Caco-2 (cell line): ENCODE results near the gene TUB. TPM values are rescaled to one million over a fixed set of nuclear protein-coding genes. Genes with fewer than 3 reads are reported as not detected.

Experiments
- BruUV-seq: library from RNA; stranded (reverse); fragments of 400-500 nt; replicated peaks from 2 replicates; lab custom pipeline; 2021; lab: Mats Ljungman, UMichigan
- CTCF ChIA-PET: fragments of 300-600 bp; sonication (Branson Sonifier 250); formaldehyde crosslinking; loops from one replicate; lab custom pipeline; 2022; ENCODE audit warnings: antibody characterized with exemption; lab: Charles Lee
- POLR2A ChIA-PET: fragments of 300-600 bp; sonication (Branson Sonifier 250); formaldehyde crosslinking; loops from one replicate; lab custom pipeline; 2022; ENCODE audit warnings: antibody characterized with exemption; lab: Charles Lee
- DNase-seq, 2 experiments: peaks; one replicate each; pipeline versions ENCODE4 v3.0.0 to v3.0.0-alpha.2; 2020 to 2022
- H3K27me3 ChIP-seq: replicated peaks from 2 replicates; pipeline ENCODE4 v1.6.0; 2011; ENCODE audit warnings: low read length; ENCODE audit not compliant: control insufficient read depth, insufficient read depth
- H3K36me3 ChIP-seq: 2 replicates; pipeline ENCODE4 v1.5.1; 2011; ENCODE audit warnings: low read length; ENCODE audit not compliant: control insufficient read depth, insufficient read depth
- H3K4me1 ChIP-seq: fragments of 250-450 bp; sonication (Bioruptor Pico); 2 replicates; pipeline ENCODE4 v1.5.1; 2020; ENCODE audit warnings: mild to moderate bottlenecking
- H3K4me3 ChIP-seq: 2 replicates; pipeline ENCODE4 v1.5.1; 2011; ENCODE audit warnings: low read depth, mild to moderate bottlenecking, control low read depth, low read length
- H3K9me3 ChIP-seq: fragments of 250-450 bp; sonication (Bioruptor Pico); 2 replicates; pipeline ENCODE4 v1.5.1; 2020; ENCODE audit warnings: mild to moderate bottlenecking, moderate library complexity
- H3K27ac Mint-ChIP-seq: one replicate; pipeline ENCODE4 v1.8.0; 2022; ENCODE audit warnings: mixed read lengths; ENCODE audit not compliant: unreplicated experiment
- H3K27me3 Mint-ChIP-seq: one replicate; pipeline ENCODE4 v1.8.0; 2022; ENCODE audit warnings: mixed read lengths; ENCODE audit not compliant: insufficient read depth, unreplicated experiment
- H3K36me3 Mint-ChIP-seq: one replicate; pipeline ENCODE4 v1.8.0; 2022; ENCODE audit warnings: mild to moderate bottlenecking, mixed read lengths; ENCODE audit not compliant: insufficient read depth, unreplicated experiment
- H3K4me1 Mint-ChIP-seq: one replicate; pipeline ENCODE4 v1.8.0; 2022; ENCODE audit warnings: low read depth, mixed read lengths; ENCODE audit not compliant: unreplicated experiment
- H3K4me3 Mint-ChIP-seq: one replicate; pipeline ENCODE4 v1.8.0; 2022; ENCODE audit warnings: mild to moderate bottlenecking, moderate library complexity, mixed read lengths; ENCODE audit not compliant: unreplicated experiment
- H3K9me3 Mint-ChIP-seq: one replicate; pipeline ENCODE4 v1.8.0; 2022; ENCODE audit warnings: mixed read lengths; ENCODE audit not compliant: unreplicated experiment
- intact Hi-C: fragments of 100-400 bp; cut with micrococcal nuclease; formaldehyde crosslinking; loops from one replicate; pipeline ENCODE4 v1.10.0; 2022; ENCODE audit not compliant: unreplicated experiment
- total RNA-seq: library from RNA; stranded (reverse); gene quantifications from 2 replicates; pipeline ENCODE4 v1.2.3, GENCODE V29; 2022
- TF ChIP-seq, protein P1 (sequence below), 2 experiments: fragments of 200-600 bp in 1 of 2; IDR thresholded peaks; 1 replicate in 1 of 2; 2 replicates in 1 of 2; pipeline versions ENCODE4 v1.5.1 to v1.8.0; 2011 to 2022; ENCODE audit warnings: antibody characterized with exemption in 1 of 2, control low read depth in 1 of 2, inconsistent platforms in 1 of 2, low read depth in 1 of 2, low read length in 1 of 2, mild to moderate bottlenecking in 1 of 2, moderate library complexity in 1 of 2; ENCODE audit not compliant: insufficient read depth in 1 of 2, severe bottlenecking in 1 of 2, unreplicated experiment in 1 of 2

The TUB gene
- total RNA-seq, 1 experiment from 2014 or later, result not detected

DNA sequence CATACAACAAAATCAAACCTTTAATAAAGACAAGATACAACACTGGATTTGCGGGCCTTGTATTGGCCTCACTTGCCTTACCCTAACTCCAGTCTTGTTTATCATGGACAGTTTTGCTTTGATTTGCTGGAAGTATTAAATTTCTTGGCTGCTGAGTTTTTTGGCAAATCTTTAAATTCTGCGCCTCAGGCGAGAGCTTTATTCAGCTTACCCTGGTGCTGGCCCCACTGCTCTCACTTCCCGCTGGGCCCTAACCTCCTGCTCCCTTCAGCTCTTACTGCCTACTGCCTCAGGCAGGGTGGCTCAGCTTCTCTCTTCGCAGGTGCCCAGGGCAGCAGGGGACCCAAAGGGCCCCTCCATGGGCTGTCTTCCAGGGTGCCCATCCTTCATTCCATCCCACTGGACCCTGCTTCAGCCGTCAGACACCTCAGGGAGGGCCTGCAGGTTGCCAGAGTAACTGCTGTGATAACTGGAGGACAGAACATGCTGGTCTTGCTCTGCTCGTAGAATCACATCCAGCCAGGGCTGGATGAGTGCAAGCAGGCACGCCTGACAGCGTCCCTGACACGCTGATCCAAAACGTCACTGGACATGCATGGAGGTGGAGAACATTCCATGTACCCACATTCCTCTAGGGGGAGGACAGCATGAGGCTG is 45.7 kb upstream of the TUB start:
- DNase-seq, result no peak
- Mint-ChIP-seq H3K4me3 (no peak overlapping the region), H3K36me3 (no peaks in the 10 kb centered on the region), H3K27ac (no peak overlapping the region), H3K9me3 (no peaks in the 10 kb centered on the region), H3K27me3 (peaks cover 18% of the 10 kb centered on the region), H3K4me1 (no peaks in the 10 kb centered on the region)
- no TSS peak for BruUV-seq
- CTCF ChIA-PET, result interaction anchor here (3.6 to 4.0 kb wide), 2 partner anchors 29 to 63 kb away, joined by 29 to 103 read pairs; no protein-coding TSS in a partner anchor
- Histone ChIP-seq H3K9me3 (no peaks in the 10 kb centered on the region), H3K27me3 (no peaks in the 10 kb centered on the region), H3K4me1 (no peaks in the 10 kb centered on the region), H3K36me3 (no peaks in the 10 kb centered on the region), H3K4me3 (no peak overlapping the region)
- TF ChIP-seq, protein P1, sequence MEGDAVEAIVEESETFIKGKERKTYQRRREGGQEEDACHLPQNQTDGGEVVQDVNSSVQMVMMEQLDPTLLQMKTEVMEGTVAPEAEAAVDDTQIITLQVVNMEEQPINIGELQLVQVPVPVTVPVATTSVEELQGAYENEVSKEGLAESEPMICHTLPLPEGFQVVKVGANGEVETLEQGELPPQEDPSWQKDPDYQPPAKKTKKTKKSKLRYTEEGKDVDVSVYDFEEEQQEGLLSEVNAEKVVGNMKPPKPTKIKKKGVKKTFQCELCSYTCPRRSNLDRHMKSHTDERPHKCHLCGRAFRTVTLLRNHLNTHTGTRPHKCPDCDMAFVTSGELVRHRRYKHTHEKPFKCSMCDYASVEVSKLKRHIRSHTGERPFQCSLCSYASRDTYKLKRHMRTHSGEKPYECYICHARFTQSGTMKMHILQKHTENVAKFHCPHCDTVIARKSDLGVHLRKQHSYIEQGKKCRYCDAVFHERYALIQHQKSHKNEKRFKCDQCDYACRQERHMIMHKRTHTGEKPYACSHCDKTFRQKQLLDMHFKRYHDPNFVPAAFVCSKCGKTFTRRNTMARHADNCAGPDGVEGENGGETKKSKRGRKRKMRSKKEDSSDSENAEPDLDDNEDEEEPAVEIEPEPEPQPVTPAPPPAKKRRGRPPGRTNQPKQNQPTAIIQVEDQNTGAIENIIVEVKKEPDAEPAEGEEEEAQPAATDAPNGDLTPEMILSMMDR (IDR thresholded peaks at IDR 0.05; ENCODE audit: insufficient read depth in 1 of 2, low read depth in 1 of 2, low read length in 1 of 2, severe bottlenecking in 1 of 2, unreplicated experiment in 1 of 2), result no peak
- intact Hi-C loops, result no loop called here
- POLR2A ChIA-PET, result no interaction called here

DNA sequence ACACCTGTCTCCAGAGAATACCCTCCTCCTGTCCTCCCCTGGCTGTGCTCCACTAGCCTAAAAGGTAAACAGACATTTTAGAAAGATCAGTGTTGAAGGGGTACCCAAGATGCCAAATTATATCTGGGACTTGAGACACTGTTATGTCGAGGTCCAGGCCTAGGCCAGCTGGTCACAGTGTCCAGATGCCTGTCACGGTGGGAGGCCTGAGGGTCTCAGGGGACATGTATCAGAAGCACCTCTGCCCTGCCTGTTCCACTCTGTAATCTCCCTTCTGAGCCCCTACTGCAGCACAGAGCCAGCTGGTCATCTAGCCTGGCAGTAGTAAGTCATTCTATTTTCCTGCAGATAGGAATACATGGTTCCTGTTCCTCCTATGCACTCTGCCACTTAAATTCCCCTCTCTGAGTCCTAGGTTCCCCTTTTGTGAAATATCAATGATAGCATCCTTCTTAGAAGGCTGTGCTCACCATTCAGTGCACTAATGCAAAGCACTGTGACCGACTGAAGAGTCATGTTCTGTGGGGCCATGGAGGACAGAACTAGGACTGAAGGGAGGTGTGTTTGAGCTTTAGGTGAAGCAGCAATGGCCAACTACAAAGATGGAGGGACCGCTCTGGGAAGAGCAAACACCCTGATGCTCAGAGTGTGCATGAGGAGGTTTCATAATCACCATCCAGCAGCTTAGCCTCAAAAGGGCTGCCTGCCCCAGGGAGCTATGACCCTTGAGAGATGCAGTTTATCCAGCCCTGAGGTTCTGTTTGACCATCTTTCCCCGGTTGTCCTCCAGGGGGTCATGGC is 44.8 kb upstream of the TUB start:
- no peak overlapping the region for H3K27ac Mint-ChIP-seq
- no peaks in the 10 kb centered on the region for H3K4me1 ChIP-seq
- no peaks in the 10 kb centered on the region for H3K4me1 Mint-ChIP-seq
- ChIA-PET CTCF (interaction anchor here (1.8 kb wide), 1 partner anchor 63 kb away, joined by 9 read pairs; no protein-coding TSS in a partner anchor), POLR2A (no interaction called here)
- no peaks in the 10 kb centered on the region for H3K36me3 Mint-ChIP-seq
- intact Hi-C loops, result no loop called here
- TF ChIP-seq, protein P1 (IDR thresholded peaks at IDR 0.05; ENCODE audit: insufficient read depth in 1 of 2, low read depth in 1 of 2, low read length in 1 of 2, severe bottlenecking in 1 of 2, unreplicated experiment in 1 of 2), result no peak
- peaks cover 16% of the 10 kb centered on the region for H3K27me3 Mint-ChIP-seq
- no peak overlapping the region for H3K4me3 Mint-ChIP-seq
- BruUV-seq, result no TSS peak
- H3K9me3 ChIP-seq, result no peaks in the 10 kb centered on the region
- H3K4me3 ChIP-seq, result no peak overlapping the region
- H3K36me3 ChIP-seq, result no peaks in the 10 kb centered on the region
- H3K9me3 Mint-ChIP-seq, result no peaks in the 10 kb centered on the region
- no peaks in the 10 kb centered on the region for H3K27me3 ChIP-seq
- no peak for DNase-seq

DNA sequence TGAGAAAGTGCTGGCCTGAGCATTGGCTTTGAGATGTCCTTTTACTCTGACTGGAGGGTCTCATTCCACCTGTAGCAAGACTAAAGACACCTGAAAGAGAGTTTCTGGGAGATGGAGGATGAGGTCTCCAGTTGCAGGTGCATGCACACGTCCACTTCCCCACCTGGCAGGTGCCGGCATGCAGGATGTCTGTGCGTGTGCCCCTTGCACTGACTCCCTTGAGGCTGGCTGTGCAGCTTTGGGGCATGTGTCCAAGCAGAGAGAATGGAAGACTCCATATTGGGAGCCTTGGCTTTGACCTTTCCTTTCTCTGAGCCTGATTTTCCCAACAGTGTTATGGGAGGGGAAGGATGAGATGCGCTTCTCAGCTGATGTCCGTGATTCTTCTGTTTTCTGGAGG is 44.0 kb upstream of the TUB start:
- POLR2A ChIA-PET, result no interaction called here
- H3K9me3 ChIP-seq, result no peaks in the 10 kb centered on the region
- no peak overlapping the region for H3K4me3 Mint-ChIP-seq
- no peak overlapping the region for H3K27ac Mint-ChIP-seq
- H3K27me3 ChIP-seq, result no peaks in the 10 kb centered on the region
- no peaks in the 10 kb centered on the region for H3K36me3 ChIP-seq
- no peaks in the 10 kb centered on the region for H3K4me1 Mint-ChIP-seq
- no peaks in the 10 kb centered on the region for H3K4me1 ChIP-seq
- no peaks in the 10 kb centered on the region for H3K36me3 Mint-ChIP-seq
- CTCF ChIA-PET, result interaction anchor here (1.8 kb wide), 1 partner anchor 63 kb away, joined by 9 read pairs; no protein-coding TSS in a partner anchor
- peaks cover 20% of the 10 kb centered on the region for H3K27me3 Mint-ChIP-seq
- TF ChIP-seq, protein P1 (IDR thresholded peaks at IDR 0.05; ENCODE audit: insufficient read depth in 1 of 2, low read depth in 1 of 2, low read length in 1 of 2, severe bottlenecking in 1 of 2, unreplicated experiment in 1 of 2), result no peak
- no peak for DNase-seq
- no peak overlapping the region for H3K4me3 ChIP-seq
- intact Hi-C loops, result no loop called here
- no TSS peak for BruUV-seq
- H3K9me3 Mint-ChIP-seq, result no peaks in the 10 kb centered on the region
